ENCODE measurements around the gene ZNF84. TPM values are rescaled to one million over a fixed set of nuclear protein-coding genes. Genes with fewer than 3 reads are reported as not detected.

Gene ZNF84
- polyA plus RNA-seq, 3 donors, result 3.3 to 5.1 (median 5.1) TPM

DNA sequence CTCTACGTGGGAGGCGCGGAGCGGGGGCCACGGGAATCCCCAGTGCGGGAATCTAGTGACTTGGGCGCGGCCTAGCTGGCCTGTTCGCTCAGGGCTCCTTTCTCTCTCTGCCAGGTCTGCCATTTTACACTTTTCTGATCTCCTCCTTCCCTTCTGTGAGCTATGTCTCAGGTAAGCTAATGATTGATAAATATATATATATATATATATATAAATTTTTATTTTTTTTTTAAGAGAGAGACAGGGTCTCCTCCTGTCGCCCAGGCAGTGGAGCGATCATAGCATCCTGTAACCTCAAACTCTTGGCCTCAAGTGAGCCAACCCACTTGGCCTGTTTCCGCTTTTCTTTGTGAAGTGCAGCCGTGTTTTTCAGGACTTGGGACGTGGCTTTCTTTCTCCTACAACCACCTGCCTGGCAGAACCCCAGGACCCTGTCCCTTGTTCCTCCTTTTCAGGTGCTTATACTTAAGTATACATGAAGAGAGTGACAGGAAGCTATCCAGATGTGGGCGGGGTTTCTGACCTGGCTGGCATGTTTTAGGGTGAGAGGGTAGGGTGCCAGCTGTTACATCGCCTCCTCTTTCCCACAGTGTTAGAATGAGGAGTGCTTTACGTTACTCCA is 44.0 kb downstream of the ZNF84 start:
- H3K79me2 ChIP-seq (ENCODE audit: insufficient read depth, low read length), result peaks cover 13% of the 10 kb centered on the region
- peak overlapping the region; percentile 71 for H3K4me2 ChIP-seq (replicated peaks; ENCODE audit: extremely low read depth, low read length, poor library complexity, severe bottlenecking)
- intact Hi-C loops (cut with micrococcal nuclease), result loop anchor here (2.0 to 5.0 kb wide), 5 partner anchors 50 to 194 kb away; partner anchors contain the start of genes CHFR (in 2 of the 2), ZNF10 (in 1 of the 2), ZNF268 (in 1 of the 2) and ZNF891 (in 1 of the 2)
- 0% methylated on average over 6 of the region's 17 CpGs for WGBS (ENCODE audit: insufficient coverage)
- peak in 1 of 3 donors; percentile 81 for DNase-seq
- no peaks in the 10 kb centered on the region for H3K27me3 ChIP-seq (ENCODE audit: control insufficient read depth in 2 of 2, insufficient read depth in 2 of 2, low read length in 2 of 2)
- H3K36me3 Mint-ChIP-seq, result peaks cover 42 to 54% of the 10 kb centered on the region in 2 donors
- TF ChIP-seq, protein P1, sequence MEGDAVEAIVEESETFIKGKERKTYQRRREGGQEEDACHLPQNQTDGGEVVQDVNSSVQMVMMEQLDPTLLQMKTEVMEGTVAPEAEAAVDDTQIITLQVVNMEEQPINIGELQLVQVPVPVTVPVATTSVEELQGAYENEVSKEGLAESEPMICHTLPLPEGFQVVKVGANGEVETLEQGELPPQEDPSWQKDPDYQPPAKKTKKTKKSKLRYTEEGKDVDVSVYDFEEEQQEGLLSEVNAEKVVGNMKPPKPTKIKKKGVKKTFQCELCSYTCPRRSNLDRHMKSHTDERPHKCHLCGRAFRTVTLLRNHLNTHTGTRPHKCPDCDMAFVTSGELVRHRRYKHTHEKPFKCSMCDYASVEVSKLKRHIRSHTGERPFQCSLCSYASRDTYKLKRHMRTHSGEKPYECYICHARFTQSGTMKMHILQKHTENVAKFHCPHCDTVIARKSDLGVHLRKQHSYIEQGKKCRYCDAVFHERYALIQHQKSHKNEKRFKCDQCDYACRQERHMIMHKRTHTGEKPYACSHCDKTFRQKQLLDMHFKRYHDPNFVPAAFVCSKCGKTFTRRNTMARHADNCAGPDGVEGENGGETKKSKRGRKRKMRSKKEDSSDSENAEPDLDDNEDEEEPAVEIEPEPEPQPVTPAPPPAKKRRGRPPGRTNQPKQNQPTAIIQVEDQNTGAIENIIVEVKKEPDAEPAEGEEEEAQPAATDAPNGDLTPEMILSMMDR (IDR thresholded peaks at IDR 0.05), result no peak
- peaks cover 52 to 87% of the 10 kb centered on the region in 2 donors for H3K9me3 ChIP-seq (replicated peaks in 1 of 2; ENCODE audit: control insufficient read depth in 1 of 2, insufficient read depth in 1 of 2, low read length in 2 of 2)
- peaks cover 0 to 4% (median 0%) of the 10 kb centered on the region in 3 donors for H3K27me3 Mint-ChIP-seq (ENCODE audit: low read depth in 3 of 3)
- peak overlapping the region; percentile 91 for H2AFZ ChIP-seq (ENCODE audit: insufficient read depth, low read depth, low read length, poor library complexity, severe bottlenecking)
- peak overlapping the region; percentile 78 to 86 (median 81) for H3K4me3 ChIP-seq (replicated peaks in 1 of 3; ENCODE audit: low read depth in 2 of 3, low read length in 3 of 3)
- H3K36me3 ChIP-seq (replicated peaks in 1 of 2; ENCODE audit: control insufficient read depth in 1 of 2, insufficient read depth in 2 of 2, low read length in 2 of 2), result peaks cover 29 to 53% of the 10 kb centered on the region in 2 donors
- H3K4me1 ChIP-seq (ENCODE audit: control insufficient read depth in 1 of 2, insufficient read depth in 2 of 2, low read length in 2 of 2), result peaks cover 11 to 12% of the 10 kb centered on the region in 2 donors
- H3K9ac ChIP-seq (ENCODE audit: insufficient read depth, low read length, poor library complexity, severe bottlenecking), result peak overlapping the region; percentile 94
- H4K20me1 ChIP-seq (ENCODE audit: insufficient read depth, low read length), result no peaks in the 10 kb centered on the region
- peak overlapping the region in 4 of 7 donors; percentile 40 to 82 (median 51) for H3K27ac Mint-ChIP-seq
- peaks cover 5% of the 10 kb centered on the region for H3K4me1 Mint-ChIP-seq
- peak overlapping the region in 1 of 2 donors; percentile 26 for H3K4me3 Mint-ChIP-seq
- peaks cover 41 to 52% (median 50%) of the 10 kb centered on the region in 7 donors for H3K9me3 Mint-ChIP-seq
- peak overlapping the region; percentile 96 to 98 for H3K27ac ChIP-seq (ENCODE audit: low read depth in 1 of 2, low read length in 2 of 2)

DNA sequence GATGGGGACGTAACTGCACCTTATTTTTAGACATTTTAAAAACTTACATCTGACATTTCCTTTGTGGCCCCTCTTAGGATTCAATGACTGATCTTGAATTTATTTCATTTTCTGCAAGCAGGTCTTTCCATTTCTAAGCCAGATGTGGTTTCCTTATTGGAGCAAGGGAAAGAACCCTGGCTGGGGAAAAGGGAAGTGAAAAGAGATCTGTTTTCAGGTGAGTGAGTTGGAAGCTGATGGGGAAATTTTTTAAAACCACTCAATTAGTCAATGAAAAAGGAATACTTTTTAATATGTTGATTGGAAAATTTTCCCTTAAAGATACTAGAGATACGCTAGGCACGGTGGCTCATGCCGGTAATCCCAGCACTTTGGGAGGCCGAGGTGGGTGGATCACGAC is 46.0 kb downstream of the ZNF84 start:
- H3K4me1 Mint-ChIP-seq, result peaks cover 5% of the 10 kb centered on the region
- TF ChIP-seq, protein P1 (IDR thresholded peaks at IDR 0.05), result no peak
- H3K36me3 Mint-ChIP-seq, result peaks cover 58 to 75% of the 10 kb centered on the region in 2 donors
- Histone ChIP-seq H3K4me3 (replicated peaks in 1 of 3; ENCODE audit: low read depth in 2 of 3, low read length in 3 of 3) (peak overlapping the region in 1 of 3 experiments; percentile 86), H3K79me2 (ENCODE audit: insufficient read depth, low read length) (peaks cover 13% of the 10 kb centered on the region), H3K9me3 (replicated peaks in 1 of 2; ENCODE audit: control insufficient read depth in 1 of 2, insufficient read depth in 1 of 2, low read length in 2 of 2) (peaks cover 44 to 87% of the 10 kb centered on the region in 2 donors), H3K27me3 (ENCODE audit: control insufficient read depth in 2 of 2, insufficient read depth in 2 of 2, low read length in 2 of 2) (no peaks in the 10 kb centered on the region), H3K4me2 (replicated peaks; ENCODE audit: extremely low read depth, low read length, poor library complexity, severe bottlenecking) (no peak overlapping the region), H2AFZ (ENCODE audit: insufficient read depth, low read depth, low read length, poor library complexity, severe bottlenecking) (no peak overlapping the region), H4K20me1 (ENCODE audit: insufficient read depth, low read length) (no peaks in the 10 kb centered on the region), H3K27ac (ENCODE audit: low read depth in 1 of 2, low read length in 2 of 2) (no peak overlapping the region), H3K9ac (ENCODE audit: insufficient read depth, low read length, poor library complexity, severe bottlenecking) (no peak overlapping the region), H3K36me3 (replicated peaks in 1 of 2; ENCODE audit: control insufficient read depth in 1 of 2, insufficient read depth in 2 of 2, low read length in 2 of 2) (peaks cover 40 to 69% of the 10 kb centered on the region in 2 donors), H3K4me1 (ENCODE audit: control insufficient read depth in 1 of 2, insufficient read depth in 2 of 2, low read length in 2 of 2) (peaks cover 11 to 12% of the 10 kb centered on the region in 2 donors)
- intact Hi-C loops (cut with micrococcal nuclease), result loop anchor here in 1 of 2 donors (5.0 kb wide), 2 partner anchors 176 to 196 kb away; partner anchors contain the start of gene CHFR
- DNase-seq, result no peak
- 95% methylated on average over 5 of the region's 6 CpGs for WGBS (ENCODE audit: insufficient coverage)
- peaks cover 0 to 4% (median 0%) of the 10 kb centered on the region in 3 donors for H3K27me3 Mint-ChIP-seq (ENCODE audit: low read depth in 3 of 3)
- no peak overlapping the region for H3K4me3 Mint-ChIP-seq
- H3K27ac Mint-ChIP-seq, result no peak overlapping the region
- peaks cover 46 to 72% (median 66%) of the 10 kb centered on the region in 7 donors for H3K9me3 Mint-ChIP-seq
